ENCODE data around the gene MESP2. TPM values are rescaled to one million over a fixed set of nuclear protein-coding genes. Genes with fewer than 3 reads are reported as not detected.

Gene MESP2, protein sequence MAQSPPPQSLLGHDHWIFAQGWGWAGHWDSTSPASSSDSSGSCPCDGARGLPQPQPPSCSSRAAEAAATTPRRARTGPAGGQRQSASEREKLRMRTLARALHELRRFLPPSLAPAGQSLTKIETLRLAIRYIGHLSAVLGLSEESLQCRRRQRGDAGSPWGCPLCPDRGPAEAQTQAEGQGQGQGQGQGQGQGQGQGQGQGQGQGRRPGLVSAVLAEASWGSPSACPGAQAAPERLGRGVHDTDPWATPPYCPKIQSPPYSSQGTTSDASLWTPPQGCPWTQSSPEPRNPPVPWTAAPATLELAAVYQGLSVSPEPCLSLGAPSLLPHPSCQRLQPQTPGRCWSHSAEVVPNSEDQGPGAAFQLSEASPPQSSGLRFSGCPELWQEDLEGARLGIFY
- total RNA-seq (2022) (not detected in 2 replicates), Bru-seq, nascent RNA (percentile 8 among the genes with signal in this experiment), BruChase-seq, experiment 1, labeled RNA remaining after a 6-hour chase (percentile 8 among the genes with signal in this experiment), BruChase-seq, experiment 2, labeled RNA remaining after a 2-hour chase (percentile 5 among the genes with signal in this experiment)
- long read RNA-seq: 0 reads

DNA sequence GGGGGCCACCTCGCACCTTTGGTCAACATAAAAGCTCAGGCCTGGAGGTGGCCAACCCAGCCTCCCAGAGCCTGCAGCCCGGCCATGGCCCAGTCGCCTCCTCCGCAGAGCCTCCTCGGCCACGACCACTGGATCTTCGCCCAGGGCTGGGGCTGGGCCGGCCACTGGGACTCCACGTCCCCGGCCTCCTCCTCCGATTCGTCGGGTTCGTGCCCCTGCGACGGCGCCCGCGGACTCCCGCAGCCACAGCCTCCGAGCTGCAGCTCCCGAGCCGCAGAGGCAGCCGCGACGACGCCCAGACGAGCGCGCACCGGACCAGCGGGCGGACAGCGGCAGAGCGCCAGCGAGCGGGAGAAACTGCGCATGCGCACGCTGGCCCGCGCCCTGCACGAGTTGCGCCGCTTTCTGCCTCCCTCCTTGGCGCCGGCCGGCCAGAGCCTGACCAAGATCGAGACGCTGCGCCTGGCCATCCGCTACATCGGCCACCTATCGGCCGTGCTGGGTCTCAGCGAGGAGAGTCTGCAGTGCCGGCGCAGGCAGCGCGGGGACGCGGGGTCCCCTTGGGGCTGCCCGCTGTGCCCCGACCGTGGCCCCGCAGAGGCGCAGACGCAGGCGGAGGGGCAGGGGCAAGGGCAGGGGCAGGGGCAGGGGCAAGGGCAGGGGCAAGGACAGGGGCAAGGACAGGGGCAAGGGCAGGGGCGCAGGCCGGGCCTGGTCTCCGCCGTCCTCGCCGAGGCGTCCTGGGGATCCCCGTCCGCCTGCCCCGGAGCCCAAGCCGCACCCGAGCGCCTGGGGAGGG is at the start of gene MESP2:
Gene MESP2, plus strand, starts transcription at position 59 of the 799 bp plus-strand sequence. Its CDS starts 26 bp downstream, at position 85.
- TF ChIP-seq, protein P1, sequence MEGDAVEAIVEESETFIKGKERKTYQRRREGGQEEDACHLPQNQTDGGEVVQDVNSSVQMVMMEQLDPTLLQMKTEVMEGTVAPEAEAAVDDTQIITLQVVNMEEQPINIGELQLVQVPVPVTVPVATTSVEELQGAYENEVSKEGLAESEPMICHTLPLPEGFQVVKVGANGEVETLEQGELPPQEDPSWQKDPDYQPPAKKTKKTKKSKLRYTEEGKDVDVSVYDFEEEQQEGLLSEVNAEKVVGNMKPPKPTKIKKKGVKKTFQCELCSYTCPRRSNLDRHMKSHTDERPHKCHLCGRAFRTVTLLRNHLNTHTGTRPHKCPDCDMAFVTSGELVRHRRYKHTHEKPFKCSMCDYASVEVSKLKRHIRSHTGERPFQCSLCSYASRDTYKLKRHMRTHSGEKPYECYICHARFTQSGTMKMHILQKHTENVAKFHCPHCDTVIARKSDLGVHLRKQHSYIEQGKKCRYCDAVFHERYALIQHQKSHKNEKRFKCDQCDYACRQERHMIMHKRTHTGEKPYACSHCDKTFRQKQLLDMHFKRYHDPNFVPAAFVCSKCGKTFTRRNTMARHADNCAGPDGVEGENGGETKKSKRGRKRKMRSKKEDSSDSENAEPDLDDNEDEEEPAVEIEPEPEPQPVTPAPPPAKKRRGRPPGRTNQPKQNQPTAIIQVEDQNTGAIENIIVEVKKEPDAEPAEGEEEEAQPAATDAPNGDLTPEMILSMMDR (IDR thresholded peaks at IDR 0.05; ENCODE audit: unreplicated experiment): peak; percentile 38
- H3K27ac Mint-ChIP-seq (ENCODE audit: unreplicated experiment): no peak within 1 kb of the TSS
- peak within 1 kb of the TSS; percentile 60 for H3K4me3 Mint-ChIP-seq (ENCODE audit: low read depth, unreplicated experiment)

DNA sequence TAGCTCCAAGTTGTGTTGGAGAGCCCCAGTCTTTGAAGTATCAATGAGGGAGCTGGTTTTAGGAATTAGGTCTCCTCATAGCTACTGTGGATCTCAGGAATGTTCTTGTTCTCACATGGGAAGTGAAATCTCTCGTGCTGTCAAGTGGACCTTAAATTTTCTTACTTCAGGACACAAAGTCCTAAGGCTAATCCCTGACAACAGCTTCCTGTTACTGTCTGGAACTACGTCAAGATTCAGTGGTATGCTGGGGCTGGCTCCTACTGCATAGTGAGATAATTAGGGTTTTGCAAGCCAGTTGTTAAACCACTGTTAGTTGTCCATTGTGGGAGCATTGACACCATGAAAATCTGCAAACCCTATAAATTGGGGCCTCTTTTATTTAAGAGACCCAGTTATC is 47.9 kb upstream of the MESP2 start:
- H3K27ac Mint-ChIP-seq (ENCODE audit: unreplicated experiment): no peak overlapping the region
- no peaks in the 10 kb centered on the region for H3K36me3 Mint-ChIP-seq (ENCODE audit: insufficient read depth, unreplicated experiment)
- CTCF ChIA-PET: no interaction called here
- peaks cover 49% of the 10 kb centered on the region for H3K27me3 Mint-ChIP-seq (ENCODE audit: unreplicated experiment)
- H3K9me3 Mint-ChIP-seq (ENCODE audit: low read depth, unreplicated experiment): peaks cover 2% of the 10 kb centered on the region
- no peaks in the 10 kb centered on the region for H3K4me1 Mint-ChIP-seq (ENCODE audit: low read depth, unreplicated experiment)
- H3K4me3 Mint-ChIP-seq (ENCODE audit: low read depth, unreplicated experiment): no peak overlapping the region
- TF ChIP-seq, protein P1 (IDR thresholded peaks at IDR 0.05; ENCODE audit: unreplicated experiment): no peak
- BruUV-seq (replicated peaks): no TSS peak
- intact Hi-C loops (cut with micrococcal nuclease; ENCODE audit: unreplicated experiment): no loop called here
- DNase-seq: no peak

More for the DNA sequence above, at the start of gene MESP2:
- Mint-ChIP-seq H3K9me3 (ENCODE audit: low read depth, unreplicated experiment) (no peaks in the 10 kb centered on the region), H3K4me1 (ENCODE audit: low read depth, unreplicated experiment) (peaks cover 13% of the 10 kb centered on the region), H3K27me3 (ENCODE audit: unreplicated experiment) (no peaks in the 10 kb centered on the region), H3K36me3 (ENCODE audit: insufficient read depth, unreplicated experiment) (peaks cover 5% of the 10 kb centered on the region)
- peak; percentile 83 for DNase-seq
- CTCF ChIA-PET: no interaction called here
- intact Hi-C loops (cut with micrococcal nuclease; ENCODE audit: unreplicated experiment): no loop called here
- BruUV-seq (replicated peaks): no TSS peak

DNA sequence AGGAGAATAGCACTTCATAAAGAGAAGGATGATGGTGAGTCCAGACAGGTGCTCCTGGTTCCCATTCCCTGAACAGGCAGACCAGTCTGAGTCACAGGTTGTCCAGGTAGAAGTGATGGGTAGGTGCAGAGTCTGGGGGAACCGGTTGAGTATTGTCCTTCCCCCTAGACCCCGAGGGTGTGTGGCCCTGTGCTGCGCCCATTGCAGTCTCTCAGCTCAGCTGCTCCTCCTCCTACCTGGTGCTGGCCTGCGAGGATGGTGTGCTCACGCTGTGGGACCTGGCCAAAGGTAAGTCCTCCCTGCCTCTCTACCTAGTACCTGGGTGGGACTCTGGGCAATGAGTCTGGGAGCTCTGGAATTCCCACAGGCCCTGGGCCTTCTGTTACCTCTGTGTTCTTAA is 44.9 kb upstream of the MESP2 start:
- no peak overlapping the region for H3K27ac Mint-ChIP-seq (ENCODE audit: unreplicated experiment)
- intact Hi-C loops (cut with micrococcal nuclease; ENCODE audit: unreplicated experiment): no loop called here
- H3K4me3 Mint-ChIP-seq (ENCODE audit: low read depth, unreplicated experiment): no peak overlapping the region
- CTCF ChIA-PET: interaction anchor here (0.5 to 2.1 kb wide), 2 partner anchors 30 to 87 kb away, joined by 3 to 8 read pairs; no protein-coding TSS in a partner anchor
- H3K27me3 Mint-ChIP-seq (ENCODE audit: unreplicated experiment): peaks cover 74% of the 10 kb centered on the region
- H3K9me3 Mint-ChIP-seq (ENCODE audit: low read depth, unreplicated experiment): no peaks in the 10 kb centered on the region
- BruUV-seq (replicated peaks): no TSS peak
- TF ChIP-seq, protein P1 (IDR thresholded peaks at IDR 0.05; ENCODE audit: unreplicated experiment): no peak
- no peaks in the 10 kb centered on the region for H3K4me1 Mint-ChIP-seq (ENCODE audit: low read depth, unreplicated experiment)
- no peak for DNase-seq
- H3K36me3 Mint-ChIP-seq (ENCODE audit: insufficient read depth, unreplicated experiment): no peaks in the 10 kb centered on the region

DNA sequence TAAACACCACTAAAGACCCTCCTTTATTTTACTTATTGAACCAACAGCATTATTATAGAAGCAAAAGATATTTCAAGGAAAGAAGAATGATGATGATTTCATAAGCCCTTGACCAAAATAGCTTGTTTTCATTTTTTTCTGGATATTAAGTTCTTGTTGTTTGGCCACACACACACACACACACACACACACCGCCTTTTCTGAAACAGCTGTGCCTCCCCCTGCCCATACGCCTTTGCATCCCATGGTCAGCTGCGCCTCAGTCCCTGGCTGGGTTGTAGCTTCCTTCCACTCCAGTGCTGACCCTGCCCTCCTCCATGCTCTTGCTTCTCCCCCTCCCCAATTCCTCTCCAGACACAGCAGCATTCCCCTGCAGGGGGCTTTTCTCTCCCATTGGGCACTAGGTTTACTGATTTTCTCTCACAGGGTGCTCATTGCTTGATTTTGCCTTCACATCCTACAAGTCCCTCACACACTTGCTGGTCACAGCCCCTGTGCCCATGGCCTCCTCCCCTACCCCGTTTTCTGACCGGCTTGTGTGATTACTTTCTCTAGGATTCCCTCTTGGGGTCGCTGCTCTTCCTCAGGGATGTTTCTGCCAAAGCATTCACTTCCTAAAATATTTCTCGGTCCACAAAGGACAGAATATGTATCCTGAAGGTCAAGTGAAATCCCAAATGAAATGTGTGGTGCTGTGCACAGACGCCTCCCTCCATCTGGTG is 43.5 kb upstream of the MESP2 start:
- intact Hi-C loops (cut with micrococcal nuclease; ENCODE audit: unreplicated experiment): no loop called here
- CTCF ChIA-PET: interaction anchor here (0.6 to 2.1 kb wide), 4 partner anchors 18 to 167 kb away, joined by 3 to 8 read pairs (median 4); no protein-coding TSS in a partner anchor
- no peaks in the 10 kb centered on the region for H3K36me3 Mint-ChIP-seq (ENCODE audit: insufficient read depth, unreplicated experiment)
- no peaks in the 10 kb centered on the region for H3K4me1 Mint-ChIP-seq (ENCODE audit: low read depth, unreplicated experiment)
- H3K4me3 Mint-ChIP-seq (ENCODE audit: low read depth, unreplicated experiment): no peak overlapping the region
- no peak for DNase-seq
- H3K27ac Mint-ChIP-seq (ENCODE audit: unreplicated experiment): no peak overlapping the region
- BruUV-seq (replicated peaks): no TSS peak
- no peaks in the 10 kb centered on the region for H3K9me3 Mint-ChIP-seq (ENCODE audit: low read depth, unreplicated experiment)
- peaks cover 76% of the 10 kb centered on the region for H3K27me3 Mint-ChIP-seq (ENCODE audit: unreplicated experiment)
- TF ChIP-seq, protein P1 (IDR thresholded peaks at IDR 0.05; ENCODE audit: unreplicated experiment): no peak

All from Calu3 (cell line).